Activated T-cell treated with anti-CD3 and anti-CD28 coated beads, Interleukin-2, amount 50 U/mL, for 1 hour (primary cell): ENCODE data around the gene ADAMTS19.

Source experiments
- DNase-seq: peaks from one replicate; pipeline ENCODE4 v3.0.0-alpha.2; 2020

Gene ADAMTS19

DNA sequence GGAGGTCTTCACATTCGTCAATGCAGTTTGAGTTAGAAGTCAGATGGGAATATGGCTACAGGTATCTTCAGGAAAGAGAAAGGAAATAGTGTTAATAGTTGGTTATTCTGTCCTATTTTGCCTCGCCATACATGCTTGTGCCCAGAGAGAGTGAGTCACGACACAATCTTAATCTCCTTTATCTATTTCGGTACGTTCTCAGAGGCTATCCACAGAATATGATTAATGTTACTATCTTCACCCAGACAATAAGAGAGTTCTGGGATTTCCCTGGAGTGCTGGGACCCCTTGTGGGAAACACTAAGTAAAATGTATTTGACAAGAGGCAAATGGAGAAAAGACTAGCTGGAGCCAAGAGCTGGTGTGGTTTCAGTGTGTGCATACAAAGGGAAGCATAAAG lies 313.3 kb downstream of the ADAMTS19 start:
- no peak for DNase-seq

DNA sequence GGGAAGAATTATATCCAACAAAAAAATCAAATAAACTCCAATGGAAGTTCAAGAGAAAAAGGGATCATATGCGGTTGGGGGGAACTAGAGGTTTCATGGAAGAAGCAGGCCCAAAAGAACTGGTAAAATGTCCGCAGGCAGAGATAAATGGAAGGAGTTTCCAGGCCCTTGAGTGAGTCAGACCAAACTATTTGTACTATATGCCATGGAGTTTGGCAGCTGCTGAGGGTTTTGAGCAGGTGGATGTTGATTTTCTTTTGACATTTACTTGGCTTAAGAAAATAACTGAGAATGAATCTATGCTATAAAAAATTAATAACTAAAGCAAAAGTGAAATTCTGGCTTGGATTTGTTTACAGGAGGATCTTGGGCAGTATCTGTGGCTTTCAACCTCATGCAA lies 321.5 kb downstream of the ADAMTS19 start:
- DNase-seq = no peak
